Measurements from ENCODE around the gene NGEF. TPM values are rescaled to one million over a fixed set of nuclear protein-coding genes. Genes with fewer than 3 reads are reported as not detected.

Gene NGEF
- polyA plus RNA-seq, 2 donors: 8.4 to 11.4 TPM

- 83 to 84% methylated on average over 9 of the region's 9 CpGs for WGBS, 2 donors
- no peak overlapping the region for H3K4me3 ChIP-seq (ENCODE audit: low read depth in 1 of 2, low read length in 2 of 2)
Measured at GRCh38 chr2:233003658-233004555, 9.1 kb downstream of the NGEF start.

DNA sequence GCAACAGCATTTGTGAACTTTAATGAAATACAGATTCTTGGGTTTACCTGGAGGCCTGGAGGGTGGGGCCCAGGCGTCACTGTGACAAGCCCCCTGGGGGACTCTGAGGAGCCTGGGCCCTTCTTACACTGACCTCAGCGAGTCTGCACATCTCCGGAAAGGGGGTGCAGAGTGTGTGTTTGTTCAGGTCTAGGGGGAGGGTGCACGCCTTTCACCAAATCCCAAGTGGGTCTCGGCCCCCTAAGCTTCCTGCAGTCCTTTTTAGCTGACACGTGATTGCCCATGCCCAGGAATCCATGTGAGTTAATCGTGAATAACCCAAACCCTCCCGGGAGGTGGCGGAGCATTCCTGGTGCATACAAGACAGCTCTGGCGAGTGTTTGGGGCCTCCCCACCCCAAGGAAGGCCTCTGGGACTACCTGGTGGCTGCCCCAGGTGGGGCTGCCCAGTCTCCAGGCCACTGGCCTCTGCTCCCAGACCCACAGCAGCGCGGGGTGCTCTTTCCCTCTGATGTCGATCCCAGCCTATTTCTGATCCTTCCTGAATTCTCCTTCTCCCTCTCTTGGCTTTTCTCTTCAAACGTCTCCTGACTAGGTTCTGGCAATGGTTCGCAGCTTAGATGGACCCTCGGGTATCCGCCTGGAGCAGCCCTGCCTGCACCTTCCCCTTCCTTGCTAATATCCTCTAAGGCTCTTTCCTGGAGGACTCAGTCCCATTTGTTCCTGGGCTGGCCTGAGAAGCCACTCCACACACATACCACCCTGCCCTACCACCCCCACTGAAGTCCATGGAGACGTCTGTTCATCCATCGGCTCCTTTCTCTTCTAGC, 10.0 kb downstream of the NGEF start:
- no peaks in the 10 kb centered on the region for H3K27me3 ChIP-seq (ENCODE audit: control insufficient read depth in 1 of 2, insufficient read depth in 2 of 2, low read length in 2 of 2)
- H3K27ac ChIP-seq (ENCODE audit: low read depth in 2 of 2, low read length in 1 of 2): no peak overlapping the region
- H3K4me1 ChIP-seq (ENCODE audit: control insufficient read depth in 2 of 2, insufficient read depth in 2 of 2, low read length in 1 of 2): no peaks in the 10 kb centered on the region
- H3K4me3 ChIP-seq (ENCODE audit: low read depth in 1 of 2, low read length in 2 of 2): no peak overlapping the region
- H3K9me3 ChIP-seq (ENCODE audit: control insufficient read depth in 2 of 2, insufficient read depth in 1 of 2, low read depth in 1 of 2, low read length in 1 of 2): no peaks in the 10 kb centered on the region
- WGBS, 2 donors: 86 to 89% methylated on average over 19 of the region's 19 CpGs
- no peaks in the 10 kb centered on the region for H3K36me3 ChIP-seq (ENCODE audit: control insufficient read depth in 2 of 2, insufficient read depth in 2 of 2, low read length in 1 of 2)

More at GRCh38 chr2:233003658-233004555, 9.1 kb downstream of the NGEF start:
- Histone ChIP-seq H3K27me3 (ENCODE audit: control insufficient read depth in 1 of 2, insufficient read depth in 2 of 2, low read length in 2 of 2) (no peaks in the 10 kb centered on the region), H3K27ac (ENCODE audit: low read depth in 2 of 2, low read length in 1 of 2) (no peak overlapping the region), H3K4me1 (ENCODE audit: control insufficient read depth in 2 of 2, insufficient read depth in 2 of 2, low read length in 1 of 2) (no peaks in the 10 kb centered on the region), H3K9me3 (ENCODE audit: control insufficient read depth in 2 of 2, insufficient read depth in 1 of 2, low read depth in 1 of 2, low read length in 1 of 2) (no peaks in the 10 kb centered on the region), H3K36me3 (ENCODE audit: control insufficient read depth in 2 of 2, insufficient read depth in 2 of 2, low read length in 1 of 2) (no peaks in the 10 kb centered on the region)

GRCh38 chr2:233000886-233001750, 11.9 kb downstream of the NGEF start:
- no peaks in the 10 kb centered on the region for H3K4me1 ChIP-seq (ENCODE audit: control insufficient read depth in 2 of 2, insufficient read depth in 2 of 2, low read length in 1 of 2)
- WGBS, 2 donors: 92 to 94% methylated on average over 20 of the region's 20 CpGs

GRCh38 chr2:232999354-232999753, 13.7 kb downstream of the NGEF start:
- no peak overlapping the region for H3K4me3 ChIP-seq (ENCODE audit: low read depth in 1 of 2, low read length in 2 of 2)
- WGBS, 2 donors: 63 to 77% methylated on average over 7 of the region's 7 CpGs
- H3K36me3 ChIP-seq (ENCODE audit: control insufficient read depth in 2 of 2, insufficient read depth in 2 of 2, low read length in 1 of 2): no peaks in the 10 kb centered on the region
- no peak overlapping the region for H3K27ac ChIP-seq (ENCODE audit: low read depth in 2 of 2, low read length in 1 of 2)
- H3K27me3 ChIP-seq (ENCODE audit: control insufficient read depth in 1 of 2, insufficient read depth in 2 of 2, low read length in 2 of 2): no peaks in the 10 kb centered on the region
- H3K9me3 ChIP-seq (ENCODE audit: control insufficient read depth in 2 of 2, insufficient read depth in 1 of 2, low read depth in 1 of 2, low read length in 1 of 2): no peaks in the 10 kb centered on the region
- H3K4me1 ChIP-seq (ENCODE audit: control insufficient read depth in 2 of 2, insufficient read depth in 2 of 2, low read length in 1 of 2): no peaks in the 10 kb centered on the region

More at GRCh38 chr2:233000886-233001750, 11.9 kb downstream of the NGEF start:
- Histone ChIP-seq H3K27me3 (ENCODE audit: control insufficient read depth in 1 of 2, insufficient read depth in 2 of 2, low read length in 2 of 2) (no peaks in the 10 kb centered on the region), H3K9me3 (ENCODE audit: control insufficient read depth in 2 of 2, insufficient read depth in 1 of 2, low read depth in 1 of 2, low read length in 1 of 2) (no peaks in the 10 kb centered on the region), H3K36me3 (ENCODE audit: control insufficient read depth in 2 of 2, insufficient read depth in 2 of 2, low read length in 1 of 2) (no peaks in the 10 kb centered on the region), H3K4me3 (ENCODE audit: low read depth in 1 of 2, low read length in 2 of 2) (no peak overlapping the region), H3K27ac (ENCODE audit: low read depth in 2 of 2, low read length in 1 of 2) (no peak overlapping the region)

DNA sequence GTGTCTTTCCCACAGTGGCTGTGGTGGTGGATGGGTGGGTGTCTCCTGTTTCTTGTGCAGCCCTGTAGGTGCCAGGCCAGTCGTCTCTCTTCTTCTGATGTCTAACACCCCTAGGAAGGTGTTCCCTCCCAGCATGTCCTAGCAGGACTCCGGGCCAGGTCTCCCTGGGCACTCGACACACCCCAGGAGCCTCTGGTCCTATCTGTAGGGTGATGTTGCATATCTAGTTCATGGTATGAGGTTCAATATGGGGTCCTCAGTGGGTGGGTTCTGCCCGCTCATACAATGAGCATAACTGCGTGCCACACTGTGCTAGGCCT, 14.4 kb downstream of the NGEF start:
- no peaks in the 10 kb centered on the region for H3K9me3 ChIP-seq (ENCODE audit: control insufficient read depth in 2 of 2, insufficient read depth in 1 of 2, low read depth in 1 of 2, low read length in 1 of 2)
- H3K4me3 ChIP-seq (ENCODE audit: low read depth in 1 of 2, low read length in 2 of 2): no peak overlapping the region
- H3K27ac ChIP-seq (ENCODE audit: low read depth in 2 of 2, low read length in 1 of 2): no peak overlapping the region
- no peaks in the 10 kb centered on the region for H3K36me3 ChIP-seq (ENCODE audit: control insufficient read depth in 2 of 2, insufficient read depth in 2 of 2, low read length in 1 of 2)
- 81 to 84% methylated on average over 5 of the region's 5 CpGs for WGBS, 2 donors
- no peaks in the 10 kb centered on the region for H3K27me3 ChIP-seq (ENCODE audit: control insufficient read depth in 1 of 2, insufficient read depth in 2 of 2, low read length in 2 of 2)
- H3K4me1 ChIP-seq (ENCODE audit: control insufficient read depth in 2 of 2, insufficient read depth in 2 of 2, low read length in 1 of 2): no peaks in the 10 kb centered on the region

GRCh38 chr2:232997749-232998665, 15.0 kb downstream of the NGEF start:
- no peak overlapping the region for H3K4me3 ChIP-seq (ENCODE audit: low read depth in 1 of 2, low read length in 2 of 2)
- WGBS, 2 donors: 90 to 91% methylated on average over 18 of the region's 18 CpGs
- no peaks in the 10 kb centered on the region for H3K36me3 ChIP-seq (ENCODE audit: control insufficient read depth in 2 of 2, insufficient read depth in 2 of 2, low read length in 1 of 2)
- H3K27ac ChIP-seq (ENCODE audit: low read depth in 2 of 2, low read length in 1 of 2): no peak overlapping the region
- no peaks in the 10 kb centered on the region for H3K27me3 ChIP-seq (ENCODE audit: control insufficient read depth in 1 of 2, insufficient read depth in 2 of 2, low read length in 2 of 2)
- H3K4me1 ChIP-seq (ENCODE audit: control insufficient read depth in 2 of 2, insufficient read depth in 2 of 2, low read length in 1 of 2): no peaks in the 10 kb centered on the region
- no peaks in the 10 kb centered on the region for H3K9me3 ChIP-seq (ENCODE audit: control insufficient read depth in 2 of 2, insufficient read depth in 1 of 2, low read depth in 1 of 2, low read length in 1 of 2)

DNA sequence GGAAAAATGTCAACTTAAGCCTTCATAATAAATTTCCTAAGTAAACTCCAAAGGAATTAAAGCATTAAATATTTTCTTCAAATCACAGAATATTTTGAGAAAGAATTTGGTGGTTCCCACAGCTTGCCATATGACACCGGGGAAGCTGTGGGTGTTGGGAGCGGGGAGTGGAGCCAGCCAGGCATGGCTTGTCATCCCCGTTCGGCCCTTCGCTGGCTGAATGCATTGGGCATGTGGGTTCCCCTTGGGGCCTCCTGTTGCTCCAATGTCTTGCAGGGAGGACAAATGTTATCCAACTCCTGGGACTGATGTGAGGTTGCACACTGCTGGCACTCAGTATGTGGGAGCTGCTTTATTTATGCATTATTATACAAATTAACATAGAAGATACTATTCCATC, 18.6 kb downstream of the NGEF start:
- no peaks in the 10 kb centered on the region for H3K9me3 ChIP-seq (ENCODE audit: control insufficient read depth in 2 of 2, insufficient read depth in 1 of 2, low read depth in 1 of 2, low read length in 1 of 2)
- no peak overlapping the region for H3K27ac ChIP-seq (ENCODE audit: low read depth in 2 of 2, low read length in 1 of 2)
- no peak overlapping the region for H3K4me3 ChIP-seq (ENCODE audit: low read depth in 1 of 2, low read length in 2 of 2)
- H3K27me3 ChIP-seq (ENCODE audit: control insufficient read depth in 1 of 2, insufficient read depth in 2 of 2, low read length in 2 of 2): no peaks in the 10 kb centered on the region
- 84 to 93% methylated on average over 5 of the region's 5 CpGs for WGBS, 2 donors
- H3K4me1 ChIP-seq (ENCODE audit: control insufficient read depth in 2 of 2, insufficient read depth in 2 of 2, low read length in 1 of 2): no peaks in the 10 kb centered on the region
- H3K36me3 ChIP-seq (ENCODE audit: control insufficient read depth in 2 of 2, insufficient read depth in 2 of 2, low read length in 1 of 2): no peaks in the 10 kb centered on the region

GRCh38 chr2:232993231-232993821, 19.7 kb downstream of the NGEF start:
- Histone ChIP-seq H3K36me3 (ENCODE audit: control insufficient read depth in 2 of 2, insufficient read depth in 2 of 2, low read length in 1 of 2) (no peaks in the 10 kb centered on the region), H3K9me3 (ENCODE audit: control insufficient read depth in 2 of 2, insufficient read depth in 1 of 2, low read depth in 1 of 2, low read length in 1 of 2) (no peaks in the 10 kb centered on the region), H3K27ac (ENCODE audit: low read depth in 2 of 2, low read length in 1 of 2) (no peak overlapping the region), H3K4me1 (ENCODE audit: control insufficient read depth in 2 of 2, insufficient read depth in 2 of 2, low read length in 1 of 2) (no peaks in the 10 kb centered on the region), H3K27me3 (ENCODE audit: control insufficient read depth in 1 of 2, insufficient read depth in 2 of 2, low read length in 2 of 2) (no peaks in the 10 kb centered on the region), H3K4me3 (ENCODE audit: low read depth in 1 of 2, low read length in 2 of 2) (no peak overlapping the region)
- 40 to 54% methylated on average over 4 of the region's 4 CpGs for WGBS, 2 donors
